IMR-90 (cell line): ENCODE data around the gene CXorf51A. TPM values are rescaled to one million over a fixed set of nuclear protein-coding genes. Genes with fewer than 3 reads are reported as not detected.
"Not testable (repeated sequence)": the region's sequence is repeated elsewhere in the genome, so short reads cannot be mapped to it uniquely, and the experiment has no call there.

Experiments used
- ATAC-seq: fragments of 200-7000 bp; cut with Tn5 transposase; 2 replicates; pipeline ENCODE4 v1.9.1; 2020; ENCODE audit warnings: low read depth, mild to moderate bottlenecking, moderate library complexity
- BruUV-seq: library from RNA; stranded (reverse); fragments of 400-500 nt; replicated peaks from 2 replicates; lab custom pipeline; 2021; lab: Mats Ljungman, UMichigan
- CTCF ChIA-PET: fragments of 300-600 bp; formaldehyde crosslinking; extraction: SDS; loops from one replicate; lab custom pipeline; 2021; ENCODE audit warnings: antibody characterized with exemption; lab: Yijun Ruan, JAX
- POLR2A ChIA-PET: fragments of 300-600 bp; sonication (Branson Sonifier 250); formaldehyde crosslinking; loops from one replicate; lab custom pipeline; 2022; ENCODE audit warnings: antibody characterized with exemption; ENCODE audit not compliant: unreplicated experiment; lab: Charles Lee
- DNase-seq: peaks from one replicate; pipeline ENCODE4 v3.0.0; 2013
- H2AFZ ChIP-seq: replicated peaks from 2 replicates; pipeline ENCODE3; 2013; ENCODE audit warnings: low read length, mild to moderate bottlenecking; ENCODE audit not compliant: poor library complexity
- H2AK5ac ChIP-seq: 2 replicates; pipeline ENCODE4 v1.6.1; 2013; ENCODE audit warnings: low read depth, low read length, inconsistent platforms
- H2AK9ac ChIP-seq: replicated peaks from 2 replicates; pipeline ENCODE3; 2013; ENCODE audit warnings: mild to moderate bottlenecking, low read depth, low read length, moderate library complexity; ENCODE audit not compliant: poor library complexity
- H2BK120ac ChIP-seq: 2 replicates; pipeline ENCODE4 v1.6.1; 2013; ENCODE audit warnings: low read depth, low read length, inconsistent platforms
- H2BK15ac ChIP-seq: 3 replicates; pipeline ENCODE4 v1.6.1; 2013; ENCODE audit warnings: low read depth, low read length, inconsistent platforms
- H2BK20ac ChIP-seq: 2 replicates; pipeline ENCODE4 v1.6.1; 2013; ENCODE audit warnings: low read depth, mild to moderate bottlenecking, inconsistent platforms, low read length, moderate library complexity
- H2BK5ac ChIP-seq: 2 replicates; pipeline ENCODE4 v1.6.1; 2013; ENCODE audit warnings: mild to moderate bottlenecking, low read depth, low read length, inconsistent platforms; ENCODE audit not compliant: poor library complexity, severe bottlenecking
- H3K14ac ChIP-seq: replicated peaks from 2 replicates; pipeline ENCODE4 v1.6.1; 2013; ENCODE audit warnings: low read depth, low read length, inconsistent platforms
- H3K18ac ChIP-seq: 2 replicates; pipeline ENCODE4 v1.6.1; 2013; ENCODE audit warnings: low read depth, low read length, control low read depth
- H3K23ac ChIP-seq: 2 replicates; pipeline ENCODE4 v1.6.1; 2013; ENCODE audit warnings: low read depth, low read length, inconsistent platforms
- H3K27ac ChIP-seq: 2 replicates; pipeline ENCODE4 v1.5.1; 2013; ENCODE audit warnings: mild to moderate bottlenecking, control low read depth, low read length; ENCODE audit not compliant: insufficient read depth
- H3K27me3 ChIP-seq: 2 replicates; pipeline ENCODE4 v1.6.1; 2013; ENCODE audit warnings: low read length; ENCODE audit not compliant: control insufficient read depth, insufficient read depth
- H3K36me3 ChIP-seq: 2 replicates; pipeline ENCODE4 v1.6.1; 2013; ENCODE audit warnings: low read length, mixed read lengths; ENCODE audit not compliant: control insufficient read depth, insufficient read depth
- H3K4ac ChIP-seq: 2 replicates; pipeline ENCODE4 v1.6.1; 2013; ENCODE audit warnings: low read depth, low read length, inconsistent platforms
- H3K4me1 ChIP-seq: 2 replicates; pipeline ENCODE4 v1.6.1; 2013; ENCODE audit warnings: low read length, mixed read lengths; ENCODE audit not compliant: control insufficient read depth, insufficient read depth
- H3K4me2 ChIP-seq: 2 replicates; pipeline ENCODE4 v1.6.1; 2013; ENCODE audit warnings: low read depth, mild to moderate bottlenecking, control low read depth, low read length, moderate library complexity
- H3K4me3 ChIP-seq: 2 replicates; pipeline ENCODE4 v1.5.1; 2013; ENCODE audit warnings: low read depth, mild to moderate bottlenecking, control low read depth, low read length, moderate library complexity; ENCODE audit not compliant: insufficient read depth
- H3K56ac ChIP-seq: 2 replicates; pipeline ENCODE4 v1.6.1; 2013; ENCODE audit warnings: low read length, inconsistent platforms; ENCODE audit not compliant: insufficient read depth; ENCODE audit errors: extremely low read depth
- H3K79me1 ChIP-seq, 2 experiments: 2 replicates each; pipeline ENCODE4 v1.6.1; 2013; ENCODE audit warnings: low read length in 2 of 2, inconsistent platforms in 1 of 2, low read depth in 1 of 2
- H3K9ac ChIP-seq: 2 replicates; pipeline ENCODE4 v1.6.1; 2013; ENCODE audit warnings: low read depth, low read length, control low read depth
- H3K9me1 ChIP-seq: 2 replicates; pipeline ENCODE4 v1.6.1; 2013; ENCODE audit warnings: low read length, inconsistent platforms; ENCODE audit not compliant: insufficient read depth
- H3K9me3 ChIP-seq: 2 replicates; pipeline ENCODE4 v1.6.1; 2013; ENCODE audit warnings: low read length; ENCODE audit not compliant: control insufficient read depth, insufficient read depth
- H4K20me1 ChIP-seq: 2 replicates; pipeline ENCODE4 v1.6.1; 2013; ENCODE audit warnings: low read length, inconsistent platforms; ENCODE audit not compliant: insufficient read depth
- H4K5ac ChIP-seq: 2 replicates; pipeline ENCODE4 v1.6.1; 2013; ENCODE audit warnings: mild to moderate bottlenecking, low read depth, low read length, control low read depth
- H4K8ac ChIP-seq, 2 experiments: 2 replicates each; pipeline ENCODE4 v1.6.1; 2013; ENCODE audit warnings: low read depth in 2 of 2, low read length in 2 of 2, control low read depth in 1 of 2, inconsistent platforms in 1 of 2
- H4K91ac ChIP-seq: 2 replicates; pipeline ENCODE4 v1.6.1; 2013; ENCODE audit warnings: low read depth, low read length, inconsistent platforms; ENCODE audit not compliant: insufficient read depth
- WGBS, 2 experiments: methylation state at CpG; one replicate each; pipeline versions ENCODE4 v1.1.5 to v1.1.7; 2013; ENCODE audit warnings: missing lambda C conversion rate in 2 of 2; ENCODE audit not compliant: insufficient read length in 1 of 2; ENCODE audit errors: extremely low coverage in 2 of 2; 5-methylcytosine and 5-hydroxymethylcytosine counted together
- dilution Hi-C: fragments of 300-500 bp; cut with HindIII; formaldehyde crosslinking; loops from one replicate; pipeline ENCODE4 v1.14.3; 2018; ENCODE audit warnings: low sequenced_read_pairs; ENCODE audit not compliant: unreplicated experiment
- in situ Hi-C: fragments of 300-500 bp; cut with MboI; formaldehyde crosslinking; loops from 3 replicates; pipeline ENCODE4 v1.14.3; 2019; ENCODE audit warnings: low sequenced_read_pairs, inconsistent platforms, mixed read lengths
- intact Hi-C: fragments of 100-400 bp; cut with micrococcal nuclease; formaldehyde crosslinking; loops from 2 replicates; pipeline ENCODE4 v1.10.0; 2022
- polyA plus RNA-seq, 3 experiments: library from polyadenylated mRNA; depleted of rRNA; stranded (reverse); fragments of >200 nt; gene quantifications; 2 replicates each; pipeline ENCODE4 v1.2.3, GENCODE V29; 2012; ENCODE audit warnings: low replicate concordance in 1 of 3
- total RNA-seq: library from RNA; depleted of rRNA; stranded (reverse); fragments of >200 nt; gene quantifications from 2 replicates; pipeline ENCODE4 v1.2.3, GENCODE V29; 2012; rRNA removed

The CXorf51A gene
- total and polyA plus RNA-seq, 2 of the 4 experiments (the other 2 are of a cell fraction), result not detected

GRCh38 chrX:146809471-146809870 lies 5.1 kb downstream of the CXorf51A start, which contains the start of gene CXorf51B:
Gene CXorf51B, plus strand, starts transcription at chrX:146809771. Its CDS starts 21 bp downstream, at chrX:146809792.
- H3K56ac ChIP-seq, ATAC-seq, H4K91ac ChIP-seq, POLR2A ChIA-PET, H2AK5ac ChIP-seq, H3K4ac ChIP-seq, H3K18ac ChIP-seq, H2BK15ac ChIP-seq, H2BK20ac ChIP-seq, H4K20me1 ChIP-seq, H2AK9ac ChIP-seq, DNase-seq, H3K23ac ChIP-seq, H3K27me3 ChIP-seq, H3K9me3 ChIP-seq, dilution Hi-C loops, H3K36me3 ChIP-seq, BruUV-seq, H3K79me1 ChIP-seq, H3K9me1 ChIP-seq, H3K4me2 ChIP-seq, H3K4me3 ChIP-seq, H2BK5ac ChIP-seq, H2BK120ac ChIP-seq, H3K4me1 ChIP-seq, intact Hi-C loops, H2AFZ ChIP-seq, in situ Hi-C loops, H3K27ac ChIP-seq, H3K9ac ChIP-seq, H4K8ac ChIP-seq, H4K5ac ChIP-seq, H3K14ac ChIP-seq, CTCF ChIA-PET: not testable (repeated sequence)
- WGBS, 2 experiments, result no CpG with 5 or more reads among the region's 3 CpGs

Other genes starting within 250 kb of the CXorf51A start
- gene CXorf51B, start 5.0 kb downstream of the CXorf51A start, total RNA-seq, result not detected in 2 replicates
- not detected in 2 replicates for gene CXorf51B, start 5.0 kb downstream of the CXorf51A start, polyA plus RNA-seq (2012; rRNA removed)